ENCODE data around the gene IMMP1L. TPM values are rescaled to one million over a fixed set of nuclear protein-coding genes. Genes with fewer than 3 reads are reported as not detected.

Gene IMMP1L
- total RNA-seq, 1 experiment from 2014 or later, result 38.5 TPM

- TF ChIP-seq ZBTB33 (IDR thresholded peaks at IDR 0.05; ENCODE audit: extremely low read depth, insufficient replicate concordance, low read length) (no peak), SIN3A (IDR thresholded peaks at IDR 0.05; ENCODE audit: low read depth) (no peak), EZH2phosphoT487 (IDR thresholded peaks at IDR 0.05; ENCODE audit: borderline replicate concordance) (no peak), EZH2 (IDR thresholded peaks at IDR 0.05) (no peak)
Observed at GRCh38 chr11:31474083-31474482, 35.3 kb downstream of the IMMP1L start (continued).

DNA sequence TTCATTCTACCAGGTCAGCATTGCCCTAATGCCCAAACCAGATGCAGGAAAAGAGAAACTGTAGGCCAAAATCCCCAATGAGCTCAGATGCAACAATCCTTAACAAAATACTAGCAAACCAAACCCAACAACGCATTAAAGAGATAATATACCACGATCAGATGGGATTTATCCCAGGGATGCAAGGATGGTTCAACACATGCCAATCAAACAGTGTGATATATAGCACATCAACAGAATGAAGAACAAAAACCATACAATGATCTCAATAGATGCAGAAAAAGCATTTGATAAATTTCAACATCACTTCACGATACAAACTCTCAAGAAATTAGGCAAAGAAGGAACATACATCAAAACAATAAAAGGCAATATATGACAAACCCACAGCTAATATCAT, 45.0 kb downstream of the IMMP1L start:
- no peak overlapping the region for H3K4me3 ChIP-seq (replicated peaks in 1 of 2; ENCODE audit: low read depth in 1 of 2, low read length in 2 of 2)
- H3K4me1 ChIP-seq (ENCODE audit: control insufficient read depth in 1 of 2, insufficient read depth in 2 of 2, low read length in 2 of 2), result no peaks in the 10 kb centered on the region
- H3K27ac ChIP-seq (ENCODE audit: low read depth, low read length), result no peak overlapping the region
- ChIA-PET CTCF (no interaction called here), RAD21 (ENCODE audit: low non-redundant PET in 1 of 2, low total read pairs in 2 of 2, uncharacterized antibody in 2 of 2, unreplicated experiment in 2 of 2) (no interaction called here), POLR2A (no interaction called here)
- no peak overlapping the region for H2AFZ ChIP-seq (ENCODE audit: low read depth, low read length, poor library complexity, severe bottlenecking)
- TF ChIP-seq POLR2A (IDR thresholded peaks at IDR 0.05; ENCODE audit: borderline replicate concordance, extremely low read depth, insufficient read depth, insufficient read length) (no peak), POLR2AphosphoS5 (IDR thresholded peaks at IDR 0.05; ENCODE audit: low read depth, low read length) (no peak), REST (IDR thresholded peaks at IDR 0.05; ENCODE audit: low read depth) (no peak)
- H3K79me2 ChIP-seq (ENCODE audit: insufficient read depth, low read length), result peaks cover 54% of the 10 kb centered on the region
- no peaks in the 10 kb centered on the region for H4K20me1 ChIP-seq (ENCODE audit: insufficient read depth)
- H3K4me2 ChIP-seq (ENCODE audit: low read length), result no peak overlapping the region
- 0 out of 4 replicates have a peak, but pooled peaks cover 0 to 3% of the 10 kb centered on the region in 2 experiments for H3K9me3 ChIP-seq (ENCODE audit: control insufficient read depth in 1 of 2, insufficient read depth in 1 of 2, low read depth in 1 of 2, low read length in 2 of 2)
- BruUV-seq (replicated peaks), result no TSS peak
- intact Hi-C loops (cut with micrococcal nuclease), result no loop called here
- no peak overlapping the region for H3K9ac ChIP-seq (ENCODE audit: low read length)
- DNase-seq (ENCODE audit: low read depth, low spot score), result no peak
- no peaks in the 10 kb centered on the region for H3K36me3 ChIP-seq (ENCODE audit: control insufficient read depth in 1 of 2, insufficient read depth in 2 of 2, low read length in 2 of 2)
- H3K27me3 ChIP-seq (ENCODE audit: insufficient read depth, low read length), result no peaks in the 10 kb centered on the region
- no peak for ATAC-seq
- H3K9me2 ChIP-seq (ENCODE audit: insufficient read depth), result no peaks in the 10 kb centered on the region

All from HCT116 (cell line).